Eye (tissue), 1 donor: ENCODE data around the gene ZBTB20.

Experiments used
- DNase-seq: peaks from one replicate; pipeline ENCODE4 v3.0.0-alpha.2; 2015

ZBTB20 gene

GRCh38 chr3:114427285-114428043, 719.6 kb downstream of the ZBTB20 start:
- no peak for DNase-seq

GRCh38 chr3:114424337-114424736, 722.8 kb downstream of the ZBTB20 start:
- no peak for DNase-seq

- no peak for DNase-seq
Observed at GRCh38 chr3:114421204-114421603, 725.9 kb downstream of the ZBTB20 start.

GRCh38 chr3:114420072-114420471, 727.0 kb downstream of the ZBTB20 start:
- no peak for DNase-seq

- peak; percentile 77 for DNase-seq
Observed at GRCh38 chr3:114418724-114419543, 728.2 kb downstream of the ZBTB20 start.

GRCh38 chr3:114418107-114418506, 729.0 kb downstream of the ZBTB20 start:
- DNase-seq: no peak

GRCh38 chr3:114417675-114418074, 729.4 kb downstream of the ZBTB20 start:
- DNase-seq: no peak

GRCh38 chr3:114417265-114417664, 729.8 kb downstream of the ZBTB20 start:
- DNase-seq: no peak

GRCh38 chr3:114411811-114412803, 735.0 kb downstream of the ZBTB20 start:
- no peak for DNase-seq

GRCh38 chr3:114411190-114411668, 735.9 kb downstream of the ZBTB20 start:
- DNase-seq: no peak

- DNase-seq: peak; percentile 71
Observed at GRCh38 chr3:114408736-114409670, 738.1 kb downstream of the ZBTB20 start.

- DNase-seq: no peak
Observed at GRCh38 chr3:114406922-114407321, 740.2 kb downstream of the ZBTB20 start.

- no peak for DNase-seq
Observed at GRCh38 chr3:114406286-114406685, 740.8 kb downstream of the ZBTB20 start.

GRCh38 chr3:114405202-114405990, 741.7 kb downstream of the ZBTB20 start:
- no peak for DNase-seq

GRCh38 chr3:114404590-114404989, 742.5 kb downstream of the ZBTB20 start:
- no peak for DNase-seq

- DNase-seq: no peak
Observed at GRCh38 chr3:114402838-114403237, 744.2 kb downstream of the ZBTB20 start.

GRCh38 chr3:114401346-114401745, 745.7 kb downstream of the ZBTB20 start:
- DNase-seq: no peak

- DNase-seq: no peak
Observed at GRCh38 chr3:114400371-114400770, 746.7 kb downstream of the ZBTB20 start.

GRCh38 chr3:114394551-114394950, 752.5 kb downstream of the ZBTB20 start:
- DNase-seq: no peak

GRCh38 chr3:114393367-114394072, 753.6 kb downstream of the ZBTB20 start:
- no peak for DNase-seq
